IMR-90 (cell line): Measurements from ENCODE around the gene HMGXB3. TPM values are rescaled to one million over a fixed set of nuclear protein-coding genes. Genes with fewer than 3 reads are reported as not detected.

Source experiments
- ATAC-seq: fragments of 200-7000 bp; cut with Tn5 transposase; 2 replicates; pipeline ENCODE4 v1.9.1; 2020; ENCODE audit warnings: low read depth, mild to moderate bottlenecking, moderate library complexity
- BruUV-seq: library from RNA; stranded (reverse); fragments of 400-500 nt; replicated peaks from 2 replicates; lab custom pipeline; 2021; lab: Mats Ljungman, UMichigan
- CTCF ChIA-PET: fragments of 300-600 bp; formaldehyde crosslinking; extraction: SDS; loops from one replicate; lab custom pipeline; 2021; ENCODE audit warnings: antibody characterized with exemption; lab: Yijun Ruan, JAX
- POLR2A ChIA-PET: fragments of 300-600 bp; sonication (Branson Sonifier 250); formaldehyde crosslinking; loops from one replicate; lab custom pipeline; 2022; ENCODE audit warnings: antibody characterized with exemption; ENCODE audit not compliant: unreplicated experiment; lab: Charles Lee
- DNase-seq: peaks from one replicate; pipeline ENCODE4 v3.0.0; 2013
- H2AFZ ChIP-seq: replicated peaks from 2 replicates; pipeline ENCODE3; 2013; ENCODE audit warnings: low read length, mild to moderate bottlenecking; ENCODE audit not compliant: poor library complexity
- H2AK5ac ChIP-seq: 2 replicates; pipeline ENCODE4 v1.6.1; 2013; ENCODE audit warnings: low read depth, low read length, inconsistent platforms
- H2AK9ac ChIP-seq: replicated peaks from 2 replicates; pipeline ENCODE3; 2013; ENCODE audit warnings: mild to moderate bottlenecking, low read depth, low read length, moderate library complexity; ENCODE audit not compliant: poor library complexity
- H2BK120ac ChIP-seq: 2 replicates; pipeline ENCODE4 v1.6.1; 2013; ENCODE audit warnings: low read depth, low read length, inconsistent platforms
- H2BK15ac ChIP-seq: 3 replicates; pipeline ENCODE4 v1.6.1; 2013; ENCODE audit warnings: low read depth, low read length, inconsistent platforms
- H2BK20ac ChIP-seq: 2 replicates; pipeline ENCODE4 v1.6.1; 2013; ENCODE audit warnings: low read depth, mild to moderate bottlenecking, inconsistent platforms, low read length, moderate library complexity
- H2BK5ac ChIP-seq: 2 replicates; pipeline ENCODE4 v1.6.1; 2013; ENCODE audit warnings: mild to moderate bottlenecking, low read depth, low read length, inconsistent platforms; ENCODE audit not compliant: poor library complexity, severe bottlenecking
- H3K14ac ChIP-seq: replicated peaks from 2 replicates; pipeline ENCODE4 v1.6.1; 2013; ENCODE audit warnings: low read depth, low read length, inconsistent platforms
- H3K18ac ChIP-seq: 2 replicates; pipeline ENCODE4 v1.6.1; 2013; ENCODE audit warnings: low read depth, low read length, control low read depth
- H3K23ac ChIP-seq: 2 replicates; pipeline ENCODE4 v1.6.1; 2013; ENCODE audit warnings: low read depth, low read length, inconsistent platforms
- H3K27ac ChIP-seq: 2 replicates; pipeline ENCODE4 v1.5.1; 2013; ENCODE audit warnings: mild to moderate bottlenecking, control low read depth, low read length; ENCODE audit not compliant: insufficient read depth
- H3K27me3 ChIP-seq: 2 replicates; pipeline ENCODE4 v1.6.1; 2013; ENCODE audit warnings: low read length; ENCODE audit not compliant: control insufficient read depth, insufficient read depth
- H3K36me3 ChIP-seq: 2 replicates; pipeline ENCODE4 v1.6.1; 2013; ENCODE audit warnings: low read length, mixed read lengths; ENCODE audit not compliant: control insufficient read depth, insufficient read depth
- H3K4ac ChIP-seq: 2 replicates; pipeline ENCODE4 v1.6.1; 2013; ENCODE audit warnings: low read depth, low read length, inconsistent platforms
- H3K4me1 ChIP-seq: 2 replicates; pipeline ENCODE4 v1.6.1; 2013; ENCODE audit warnings: low read length, mixed read lengths; ENCODE audit not compliant: control insufficient read depth, insufficient read depth
- H3K4me2 ChIP-seq: 2 replicates; pipeline ENCODE4 v1.6.1; 2013; ENCODE audit warnings: low read depth, mild to moderate bottlenecking, control low read depth, low read length, moderate library complexity
- H3K4me3 ChIP-seq: 2 replicates; pipeline ENCODE4 v1.5.1; 2013; ENCODE audit warnings: low read depth, mild to moderate bottlenecking, control low read depth, low read length, moderate library complexity; ENCODE audit not compliant: insufficient read depth
- H3K56ac ChIP-seq: 2 replicates; pipeline ENCODE4 v1.6.1; 2013; ENCODE audit warnings: low read length, inconsistent platforms; ENCODE audit not compliant: insufficient read depth; ENCODE audit errors: extremely low read depth
- H3K79me1 ChIP-seq, 2 experiments: 2 replicates each; pipeline ENCODE4 v1.6.1; 2013; ENCODE audit warnings: low read length in 2 of 2, inconsistent platforms in 1 of 2, low read depth in 1 of 2
- H3K9ac ChIP-seq: 2 replicates; pipeline ENCODE4 v1.6.1; 2013; ENCODE audit warnings: low read depth, low read length, control low read depth
- H3K9me1 ChIP-seq: 2 replicates; pipeline ENCODE4 v1.6.1; 2013; ENCODE audit warnings: low read length, inconsistent platforms; ENCODE audit not compliant: insufficient read depth
- H3K9me3 ChIP-seq: 2 replicates; pipeline ENCODE4 v1.6.1; 2013; ENCODE audit warnings: low read length; ENCODE audit not compliant: control insufficient read depth, insufficient read depth
- H4K20me1 ChIP-seq: 2 replicates; pipeline ENCODE4 v1.6.1; 2013; ENCODE audit warnings: low read length, inconsistent platforms; ENCODE audit not compliant: insufficient read depth
- H4K5ac ChIP-seq: 2 replicates; pipeline ENCODE4 v1.6.1; 2013; ENCODE audit warnings: mild to moderate bottlenecking, low read depth, low read length, control low read depth
- H4K8ac ChIP-seq, 2 experiments: 2 replicates each; pipeline ENCODE4 v1.6.1; 2013; ENCODE audit warnings: low read depth in 2 of 2, low read length in 2 of 2, control low read depth in 1 of 2, inconsistent platforms in 1 of 2
- H4K91ac ChIP-seq: 2 replicates; pipeline ENCODE4 v1.6.1; 2013; ENCODE audit warnings: low read depth, low read length, inconsistent platforms; ENCODE audit not compliant: insufficient read depth
- BHLHE40 ChIP-seq: fragments of 150-350 bp; IDR thresholded peaks from 2 replicates; pipeline ENCODE4 v1.6.1; 2016; ENCODE audit warnings: mild to moderate bottlenecking, low read depth, low read length
- CTCF ChIP-seq: conservative IDR thresholded peaks from 2 replicates; pipeline ENCODE4 v1.5.1; 2012; ENCODE audit warnings: mild to moderate bottlenecking, low read depth, low read length, improper control_type of control experiment
- MAFK ChIP-seq: IDR thresholded peaks from 2 replicates; pipeline ENCODE4 v1.6.1; 2012; ENCODE audit warnings: low read depth, low read length, improper control_type of control experiment
- MAZ ChIP-seq: IDR thresholded peaks from 2 replicates; pipeline ENCODE4 v1.6.1; 2012; ENCODE audit warnings: low read depth, mild to moderate bottlenecking, low read length, improper control_type of control experiment, moderate library complexity, borderline replicate concordance
- MXI1 ChIP-seq: IDR thresholded peaks from 2 replicates; pipeline ENCODE4 v1.6.1; 2012; ENCODE audit warnings: low read depth, mild to moderate bottlenecking, low read length, moderate library complexity, borderline replicate concordance
- NFE2L2 ChIP-seq: fragments of 150-350 bp; IDR thresholded peaks from 2 replicates; pipeline ENCODE4 v1.6.1; 2016; ENCODE audit warnings: low read depth, mild to moderate bottlenecking, low read length
- POLR2A ChIP-seq: IDR thresholded peaks from 2 replicates; pipeline ENCODE4 v1.6.1; 2012; ENCODE audit warnings: mild to moderate bottlenecking, low read depth, low read length
- RCOR1 ChIP-seq: IDR thresholded peaks from 2 replicates; pipeline ENCODE4 v1.6.1; 2012; ENCODE audit warnings: mild to moderate bottlenecking, low read length, improper control_type of control experiment; ENCODE audit not compliant: insufficient replicate concordance
- RFX5 ChIP-seq: IDR thresholded peaks from 2 replicates; pipeline ENCODE4 v1.8.0; 2012; ENCODE audit warnings: low read depth, mild to moderate bottlenecking, low read length, moderate library complexity
- USF2 ChIP-seq: fragments of 150-350 bp; IDR thresholded peaks from 2 replicates; pipeline ENCODE4 v1.6.1; 2017; ENCODE audit warnings: mild to moderate bottlenecking, antibody characterized with exemption, low read length, low read depth
- WGBS, 2 experiments: methylation state at CpG; one replicate each; pipeline versions ENCODE4 v1.1.5 to v1.1.7; 2013; ENCODE audit warnings: missing lambda C conversion rate in 2 of 2; ENCODE audit not compliant: insufficient read length in 1 of 2; ENCODE audit errors: extremely low coverage in 2 of 2; 5-methylcytosine and 5-hydroxymethylcytosine counted together
- dilution Hi-C: fragments of 300-500 bp; cut with HindIII; formaldehyde crosslinking; loops from one replicate; pipeline ENCODE4 v1.14.3; 2018; ENCODE audit warnings: low sequenced_read_pairs; ENCODE audit not compliant: unreplicated experiment
- in situ Hi-C: fragments of 300-500 bp; cut with MboI; formaldehyde crosslinking; loops from 3 replicates; pipeline ENCODE4 v1.14.3; 2019; ENCODE audit warnings: low sequenced_read_pairs, inconsistent platforms, mixed read lengths
- intact Hi-C: fragments of 100-400 bp; cut with micrococcal nuclease; formaldehyde crosslinking; loops from 2 replicates; pipeline ENCODE4 v1.10.0; 2022
- polyA plus RNA-seq, 3 experiments: library from polyadenylated mRNA; depleted of rRNA; stranded (reverse); fragments of >200 nt; gene quantifications; 2 replicates each; pipeline ENCODE4 v1.2.3, GENCODE V29; 2012; ENCODE audit warnings: low replicate concordance in 1 of 3
- total RNA-seq: library from RNA; depleted of rRNA; stranded (reverse); fragments of >200 nt; gene quantifications from 2 replicates; pipeline ENCODE4 v1.2.3, GENCODE V29; 2012
- TF ChIP-seq, protein P1 (sequence below): fragments of 150-350 bp; IDR thresholded peaks from 2 replicates; pipeline ENCODE4 v1.6.1; 2016; ENCODE audit warnings: low read depth, mild to moderate bottlenecking, low read length, moderate library complexity, borderline replicate concordance

The HMGXB3 gene
- total and polyA plus RNA-seq, 2 of the 4 experiments (the other 2 are of a cell fraction), result 27.6 to 30.6 TPM

- H2BK5ac ChIP-seq, result no peak overlapping the region
- no peak overlapping the region for H3K4me3 ChIP-seq
- H3K36me3 ChIP-seq, result no peaks in the 10 kb centered on the region
- peaks cover 4% of the 10 kb centered on the region for H3K27me3 ChIP-seq
- H3K79me1 ChIP-seq, result peaks cover 0 to 7% of the 10 kb centered on the region in 2 experiments; a peak in 3 of 4 replicates
- H3K27ac ChIP-seq, result no peak overlapping the region
- no peak overlapping the region for H4K5ac ChIP-seq
- H2AFZ ChIP-seq, result no peak overlapping the region
- POLR2A ChIA-PET, result no interaction called here
- no peak overlapping the region for H3K14ac ChIP-seq
- intact Hi-C loops, result no loop called here
- no peak overlapping the region for H2BK120ac ChIP-seq
- CTCF ChIA-PET, result no interaction called here
- WGBS, 2 experiments, result no CpG with 5 or more reads among the region's 5 CpGs
- peaks cover 6% of the 10 kb centered on the region for H3K4me1 ChIP-seq
- no peak overlapping the region for H2AK9ac ChIP-seq
- H3K4ac ChIP-seq, result no peak overlapping the region
- H2BK20ac ChIP-seq, result no peak overlapping the region
- H3K18ac ChIP-seq, result no peak overlapping the region
- TF ChIP-seq RCOR1 (no peak), NFE2L2 (no peak), MAZ (no peak), USF2 (no peak), MXI1 (no peak), RFX5 (no peak), CTCF (no peak), POLR2A (no peak), MAFK (no peak), BHLHE40 (no peak)
- TF ChIP-seq, protein P1, sequence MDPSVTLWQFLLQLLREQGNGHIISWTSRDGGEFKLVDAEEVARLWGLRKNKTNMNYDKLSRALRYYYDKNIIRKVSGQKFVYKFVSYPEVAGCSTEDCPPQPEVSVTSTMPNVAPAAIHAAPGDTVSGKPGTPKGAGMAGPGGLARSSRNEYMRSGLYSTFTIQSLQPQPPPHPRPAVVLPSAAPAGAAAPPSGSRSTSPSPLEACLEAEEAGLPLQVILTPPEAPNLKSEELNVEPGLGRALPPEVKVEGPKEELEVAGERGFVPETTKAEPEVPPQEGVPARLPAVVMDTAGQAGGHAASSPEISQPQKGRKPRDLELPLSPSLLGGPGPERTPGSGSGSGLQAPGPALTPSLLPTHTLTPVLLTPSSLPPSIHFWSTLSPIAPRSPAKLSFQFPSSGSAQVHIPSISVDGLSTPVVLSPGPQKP, result no peak
- no peak overlapping the region for H2AK5ac ChIP-seq
- DNase-seq (no peak), ATAC-seq (no peak)
- no peak overlapping the region for H2BK15ac ChIP-seq
- no peaks in the 10 kb centered on the region for H4K20me1 ChIP-seq
- no peak overlapping the region for H3K56ac ChIP-seq
- BruUV-seq, result no TSS peak
- in situ Hi-C loops, result no loop called here
- H4K91ac ChIP-seq, result no peak overlapping the region
- H3K23ac ChIP-seq, result no peak overlapping the region
- H3K9ac ChIP-seq, result no peak overlapping the region
- H3K9me3 ChIP-seq, result no peaks in the 10 kb centered on the region
- dilution Hi-C loops, result no loop called here
- H3K4me2 ChIP-seq, result no peak overlapping the region
- peaks cover 5% of the 10 kb centered on the region for H3K9me1 ChIP-seq
- no peak overlapping the region for H4K8ac ChIP-seq
These were observed 43.9 kb upstream of the HMGXB3 start for GRCh38 chr5:149956685-149957084.
